Trophoblast cell (in vitro differentiated cells and primary cell): ENCODE measurements around the gene PLPP1.

ENCODE experiments used
- DNase-seq, 2 donors: peaks; one replicate each; pipeline ENCODE4 v3.0.0-alpha.2; 2016
- H2AFZ ChIP-seq: 2 replicates; pipeline ENCODE4 v1.6.1; 2013; ENCODE audit warnings: low read length, moderate library complexity, mild to moderate bottlenecking; ENCODE audit not compliant: insufficient read depth, poor library complexity
- H2AK5ac ChIP-seq: 2 replicates; pipeline ENCODE4 v1.6.1; 2013; ENCODE audit warnings: mild to moderate bottlenecking, low read length
- H2BK120ac ChIP-seq: 2 replicates; pipeline ENCODE4 v1.6.1; 2013; ENCODE audit warnings: low read length, mild to moderate bottlenecking, moderate library complexity; ENCODE audit not compliant: insufficient read depth, poor library complexity
- H2BK12ac ChIP-seq: 2 replicates; pipeline ENCODE4 v1.6.1; 2013; ENCODE audit warnings: mild to moderate bottlenecking, low read length, moderate library complexity
- H2BK5ac ChIP-seq: 2 replicates; pipeline ENCODE4 v1.6.1; 2013; ENCODE audit warnings: low read length, low read depth, moderate library complexity, mild to moderate bottlenecking; ENCODE audit not compliant: poor library complexity
- H3K14ac ChIP-seq: 2 replicates; pipeline ENCODE4 v1.6.1; 2013; ENCODE audit warnings: mild to moderate bottlenecking, low read length
- H3K18ac ChIP-seq: 2 replicates; pipeline ENCODE4 v1.6.1; 2013; ENCODE audit warnings: mild to moderate bottlenecking, low read length
- H3K23ac ChIP-seq: 2 replicates; pipeline ENCODE4 v1.6.1; 2013; ENCODE audit warnings: low read length
- H3K27ac ChIP-seq: 2 replicates; pipeline ENCODE4 v1.5.1; 2013; ENCODE audit warnings: low read depth, mild to moderate bottlenecking, inconsistent platforms, low read length, moderate library complexity
- H3K27me3 ChIP-seq: 2 replicates; pipeline ENCODE4 v1.6.1; 2013; ENCODE audit warnings: inconsistent platforms, mild to moderate bottlenecking, low read length, moderate library complexity; ENCODE audit not compliant: insufficient read depth
- H3K36me3 ChIP-seq, 2 experiments: 1 replicate in 1 of 2; 2 replicates in 1 of 2; pipeline ENCODE4 v1.6.1; 2013; ENCODE audit warnings: low read length in 2 of 2, mild to moderate bottlenecking in 2 of 2, moderate library complexity in 1 of 2; ENCODE audit not compliant: insufficient read depth in 2 of 2, control insufficient read depth in 1 of 2
- H3K4ac ChIP-seq: 2 replicates; pipeline ENCODE4 v1.6.1; 2013; ENCODE audit warnings: low read depth, mild to moderate bottlenecking, low read length, moderate library complexity
- H3K4me1 ChIP-seq, 2 experiments: 1 replicate in 1 of 2; 2 replicates in 1 of 2; pipeline ENCODE4 v1.6.1; 2013; ENCODE audit warnings: low read length in 2 of 2, mild to moderate bottlenecking in 2 of 2, moderate library complexity in 1 of 2; ENCODE audit not compliant: insufficient read depth in 2 of 2, control insufficient read depth in 1 of 2
- H3K4me2 ChIP-seq: 2 replicates; pipeline ENCODE4 v1.6.1; 2013; ENCODE audit warnings: inconsistent platforms, mild to moderate bottlenecking, low read length, moderate library complexity
- H3K4me3 ChIP-seq: 2 replicates; pipeline ENCODE4 v1.5.1; 2013; ENCODE audit warnings: mild to moderate bottlenecking, low read depth, low read length, inconsistent platforms
- H3K79me1 ChIP-seq: one replicate; pipeline ENCODE4 v1.6.1; 2013; ENCODE audit warnings: low read length
- H3K79me2 ChIP-seq: 2 replicates; pipeline ENCODE4 v1.6.1; 2013; ENCODE audit warnings: low read length, mild to moderate bottlenecking; ENCODE audit not compliant: control insufficient read depth, insufficient read depth, poor library complexity
- H3K9ac ChIP-seq: 2 replicates; pipeline ENCODE4 v1.6.1; 2013; ENCODE audit warnings: mild to moderate bottlenecking, low read length
- H3K9me3 ChIP-seq: 2 replicates; pipeline ENCODE4 v1.6.1; 2013; ENCODE audit warnings: low read depth, mild to moderate bottlenecking, control low read depth, inconsistent platforms, low read length; ENCODE audit not compliant: insufficient read depth
- H4K12ac ChIP-seq: 2 replicates; pipeline ENCODE4 v1.6.1; 2013; ENCODE audit warnings: low read depth, mild to moderate bottlenecking, low read length, moderate library complexity
- H4K8ac ChIP-seq: 2 replicates; pipeline ENCODE4 v1.6.1; 2013; ENCODE audit warnings: low read depth, mild to moderate bottlenecking, low read length, moderate library complexity
- H4K91ac ChIP-seq: one replicate; pipeline ENCODE4 v1.6.1; 2013; ENCODE audit warnings: low read depth, mild to moderate bottlenecking, low read length, moderate library complexity
- WGBS: extraction: QIAGEN DNeasy Blood & Tissue Kit; methylation state at CpG from one replicate; pipeline ENCODE4 v1.1.7; 2013; ENCODE audit warnings: missing lambda C conversion rate; ENCODE audit not compliant: insufficient read length, insufficient coverage; ENCODE audit errors: extremely low coverage; 5-methylcytosine and 5-hydroxymethylcytosine counted together

Gene PLPP1

GRCh38 chr5:55385846-55386245, 148.9 kb downstream of the PLPP1 start:
- Histone ChIP-seq H3K4ac (no peak overlapping the region), H4K91ac (no peak overlapping the region), H4K8ac (no peak overlapping the region), H4K12ac (no peak overlapping the region), H3K18ac (no peak overlapping the region), H3K36me3 (peaks cover 4 to 5% of the 10 kb centered on the region in 2 experiments), H2BK120ac (no peak overlapping the region), H3K27me3 (no peaks in the 10 kb centered on the region), H2AFZ (no peak overlapping the region), H3K4me2 (no peak overlapping the region), H3K79me2 (no peaks in the 10 kb centered on the region), H3K23ac (no peak overlapping the region), H3K14ac (no peak overlapping the region), H2BK5ac (no peak overlapping the region), H3K4me3 (no peak overlapping the region), H2BK12ac (no peak overlapping the region), H3K9me3 (no peaks in the 10 kb centered on the region), H2AK5ac (no peak overlapping the region), H3K27ac (no peak overlapping the region), H3K9ac (no peak overlapping the region), H3K4me1 (no peaks in the 10 kb centered on the region), H3K79me1 (no peaks in the 10 kb centered on the region)
- WGBS, result no CpG with 5 or more reads among the region's 3 CpGs
- no peak for DNase-seq

GRCh38 chr5:55385227-55385626, 149.5 kb downstream of the PLPP1 start:
- H3K9ac ChIP-seq, result no peak overlapping the region
- no peak overlapping the region for H3K23ac ChIP-seq
- peaks cover 3 to 4% of the 10 kb centered on the region in 2 experiments for H3K36me3 ChIP-seq
- no peak overlapping the region for H2AK5ac ChIP-seq
- no peak overlapping the region for H2AFZ ChIP-seq
- H3K4ac ChIP-seq, result no peak overlapping the region
- no peak overlapping the region for H3K4me2 ChIP-seq
- H3K4me1 ChIP-seq, result no peaks in the 10 kb centered on the region
- no peaks in the 10 kb centered on the region for H3K27me3 ChIP-seq
- no peak overlapping the region for H3K18ac ChIP-seq
- H4K12ac ChIP-seq, result no peak overlapping the region
- H3K14ac ChIP-seq, result no peak overlapping the region
- H3K27ac ChIP-seq, result no peak overlapping the region
- H4K91ac ChIP-seq, result no peak overlapping the region
- no peaks in the 10 kb centered on the region for H3K79me1 ChIP-seq
- H3K9me3 ChIP-seq, result no peaks in the 10 kb centered on the region
- no peak overlapping the region for H2BK12ac ChIP-seq
- DNase-seq, result no peak
- no peak overlapping the region for H4K8ac ChIP-seq
- no peak overlapping the region for H2BK5ac ChIP-seq
- no CpG with 5 or more reads among the region's 1 CpG for WGBS
- H3K4me3 ChIP-seq, result no peak overlapping the region
- no peaks in the 10 kb centered on the region for H3K79me2 ChIP-seq
- no peak overlapping the region for H2BK120ac ChIP-seq

- Histone ChIP-seq H3K79me2 (no peaks in the 10 kb centered on the region), H3K14ac (no peak overlapping the region), H3K36me3 (peaks cover 6 to 7% of the 10 kb centered on the region in 2 experiments), H3K27ac (no peak overlapping the region), H4K91ac (no peak overlapping the region), H3K79me1 (no peaks in the 10 kb centered on the region), H4K12ac (no peak overlapping the region), H3K4me1 (no peaks in the 10 kb centered on the region), H3K9ac (no peak overlapping the region), H3K23ac (no peak overlapping the region), H3K4me2 (no peak overlapping the region), H3K4ac (no peak overlapping the region), H4K8ac (no peak overlapping the region), H2BK5ac (no peak overlapping the region), H2BK12ac (no peak overlapping the region), H2BK120ac (no peak overlapping the region), H3K9me3 (no peaks in the 10 kb centered on the region), H3K27me3 (no peaks in the 10 kb centered on the region), H2AK5ac (no peak overlapping the region), H3K18ac (no peak overlapping the region), H3K4me3 (no peak overlapping the region), H2AFZ (no peak overlapping the region)
- no CpG with 5 or more reads among the region's 2 CpGs for WGBS
- no peak for DNase-seq
Measured at GRCh38 chr5:55384072-55384471, 150.7 kb downstream of the PLPP1 start.

GRCh38 chr5:55383254-55383653, 151.5 kb downstream of the PLPP1 start:
- Histone ChIP-seq H4K12ac (no peak overlapping the region), H3K27ac (no peak overlapping the region), H3K18ac (no peak overlapping the region), H3K27me3 (no peaks in the 10 kb centered on the region), H2AK5ac (no peak overlapping the region), H3K4me1 (no peaks in the 10 kb centered on the region), H3K9ac (no peak overlapping the region), H2BK12ac (no peak overlapping the region), H4K8ac (no peak overlapping the region), H2AFZ (no peak overlapping the region), H3K4ac (no peak overlapping the region), H3K4me2 (no peak overlapping the region), H2BK120ac (no peak overlapping the region), H3K23ac (no peak overlapping the region), H3K4me3 (no peak overlapping the region), H3K36me3 (peaks cover 6 to 7% of the 10 kb centered on the region in 2 experiments), H3K79me2 (no peaks in the 10 kb centered on the region), H4K91ac (no peak overlapping the region), H2BK5ac (no peak overlapping the region), H3K79me1 (no peaks in the 10 kb centered on the region), H3K9me3 (no peaks in the 10 kb centered on the region), H3K14ac (no peak overlapping the region)
- DNase-seq, result no peak
